Caco-2 (cell line): Measurements from ENCODE around the gene DCST1. TPM values are rescaled to one million over a fixed set of nuclear protein-coding genes. Genes with fewer than 3 reads are reported as not detected.
"Not testable (repeated sequence)": the region's sequence is repeated elsewhere in the genome, so short reads cannot be mapped to it uniquely, and the experiment has no call there.

Experiments
- BruUV-seq: library from RNA; stranded (reverse); fragments of 400-500 nt; replicated peaks from 2 replicates; lab custom pipeline; 2021; lab: Mats Ljungman, UMichigan
- CTCF ChIA-PET: fragments of 300-600 bp; sonication (Branson Sonifier 250); formaldehyde crosslinking; loops from one replicate; lab custom pipeline; 2022; ENCODE audit warnings: antibody characterized with exemption; lab: Charles Lee
- POLR2A ChIA-PET: fragments of 300-600 bp; sonication (Branson Sonifier 250); formaldehyde crosslinking; loops from one replicate; lab custom pipeline; 2022; ENCODE audit warnings: antibody characterized with exemption; lab: Charles Lee
- DNase-seq, 2 experiments: peaks; one replicate each; pipeline versions ENCODE4 v3.0.0 to v3.0.0-alpha.2; 2020 to 2022
- H3K27me3 ChIP-seq: replicated peaks from 2 replicates; pipeline ENCODE4 v1.6.0; 2011; ENCODE audit warnings: low read length; ENCODE audit not compliant: control insufficient read depth, insufficient read depth
- H3K36me3 ChIP-seq: 2 replicates; pipeline ENCODE4 v1.5.1; 2011; ENCODE audit warnings: low read length; ENCODE audit not compliant: control insufficient read depth, insufficient read depth
- H3K4me1 ChIP-seq: fragments of 250-450 bp; sonication (Bioruptor Pico); 2 replicates; pipeline ENCODE4 v1.5.1; 2020; ENCODE audit warnings: mild to moderate bottlenecking
- H3K4me3 ChIP-seq: 2 replicates; pipeline ENCODE4 v1.5.1; 2011; ENCODE audit warnings: low read depth, mild to moderate bottlenecking, control low read depth, low read length
- H3K9me3 ChIP-seq: fragments of 250-450 bp; sonication (Bioruptor Pico); 2 replicates; pipeline ENCODE4 v1.5.1; 2020; ENCODE audit warnings: mild to moderate bottlenecking, moderate library complexity
- H3K27ac Mint-ChIP-seq: one replicate; pipeline ENCODE4 v1.8.0; 2022; ENCODE audit warnings: mixed read lengths; ENCODE audit not compliant: unreplicated experiment
- H3K27me3 Mint-ChIP-seq: one replicate; pipeline ENCODE4 v1.8.0; 2022; ENCODE audit warnings: mixed read lengths; ENCODE audit not compliant: insufficient read depth, unreplicated experiment
- H3K36me3 Mint-ChIP-seq: one replicate; pipeline ENCODE4 v1.8.0; 2022; ENCODE audit warnings: mild to moderate bottlenecking, mixed read lengths; ENCODE audit not compliant: insufficient read depth, unreplicated experiment
- H3K4me1 Mint-ChIP-seq: one replicate; pipeline ENCODE4 v1.8.0; 2022; ENCODE audit warnings: low read depth, mixed read lengths; ENCODE audit not compliant: unreplicated experiment
- H3K4me3 Mint-ChIP-seq: one replicate; pipeline ENCODE4 v1.8.0; 2022; ENCODE audit warnings: mild to moderate bottlenecking, moderate library complexity, mixed read lengths; ENCODE audit not compliant: unreplicated experiment
- H3K9me3 Mint-ChIP-seq: one replicate; pipeline ENCODE4 v1.8.0; 2022; ENCODE audit warnings: mixed read lengths; ENCODE audit not compliant: unreplicated experiment
- CTCF ChIP-seq, 2 experiments: fragments of 200-600 bp in 1 of 2; IDR thresholded peaks; 1 replicate in 1 of 2; 2 replicates in 1 of 2; pipeline versions ENCODE4 v1.5.1 to v1.8.0; 2011 to 2022; ENCODE audit warnings: antibody characterized with exemption in 1 of 2, control low read depth in 1 of 2, inconsistent platforms in 1 of 2, low read depth in 1 of 2, low read length in 1 of 2, mild to moderate bottlenecking in 1 of 2, moderate library complexity in 1 of 2; ENCODE audit not compliant: insufficient read depth in 1 of 2, severe bottlenecking in 1 of 2, unreplicated experiment in 1 of 2
- intact Hi-C: fragments of 100-400 bp; cut with micrococcal nuclease; formaldehyde crosslinking; loops from one replicate; pipeline ENCODE4 v1.10.0; 2022; ENCODE audit not compliant: unreplicated experiment
- total RNA-seq: library from RNA; stranded (reverse); gene quantifications from 2 replicates; pipeline ENCODE4 v1.2.3, GENCODE V29; 2022

DCST1 gene
- total RNA-seq, 1 experiment from 2014 or later = not detected

GRCh38 chr1:154994591-154994990, 39.0 kb upstream of the DCST1 start:
- Mint-ChIP-seq H3K4me3 (no peak overlapping the region), H3K27ac (peak overlapping the region; percentile 48), H3K9me3 (no peaks in the 10 kb centered on the region), H3K36me3 (peaks cover 21% of the 10 kb centered on the region), H3K4me1 (peaks cover 26% of the 10 kb centered on the region), H3K27me3 (no peaks in the 10 kb centered on the region)
- no peaks in the 10 kb centered on the region for H3K9me3 ChIP-seq
- TF ChIP-seq CTCF (IDR thresholded peaks at IDR 0.05; ENCODE audit: insufficient read depth in 1 of 2, low read depth in 1 of 2, low read length in 1 of 2, severe bottlenecking in 1 of 2, unreplicated experiment in 1 of 2) = no peak
- no peak for DNase-seq
- H3K36me3 ChIP-seq = peaks cover 2% of the 10 kb centered on the region; the same call in 1 of the 2 replicates
- no peak overlapping the region for H3K4me3 ChIP-seq
- POLR2A ChIA-PET = interaction anchor here (0.7 to 1.4 kb wide), 3 partner anchors 12 to 33 kb away, joined by 3 to 7 read pairs (median 6); partner anchors contain the start of genes FLAD1 and PYGO2
- 0 out of 2 replicates have a peak, but pooled peaks cover 11% of the 10 kb centered on the region for H3K4me1 ChIP-seq
- H3K27me3 ChIP-seq = no peaks in the 10 kb centered on the region
- intact Hi-C loops = no loop called here
- no TSS peak for BruUV-seq
- CTCF ChIA-PET = interaction anchor here (0.6 to 1.6 kb wide), 6 partner anchors 11 to 1031 kb away, joined by 3 to 8 read pairs (median 6); partner anchors contain the start of genes FLAD1, PBXIP1, PYGO2 and SLC39A1

GRCh38 chr1:154995301-154995983, 38.2 kb upstream of the DCST1 start:
- H3K4me3 ChIP-seq, H3K27me3 ChIP-seq, BruUV-seq, H3K9me3 ChIP-seq, H3K27me3 Mint-ChIP-seq, H3K9me3 Mint-ChIP-seq, H3K4me3 Mint-ChIP-seq, H3K36me3 ChIP-seq, H3K27ac Mint-ChIP-seq: not testable (repeated sequence)
- peak; percentile 28 to 73 for TF ChIP-seq CTCF (IDR thresholded peaks at IDR 0.05; ENCODE audit: insufficient read depth in 1 of 2, low read depth in 1 of 2, low read length in 1 of 2, severe bottlenecking in 1 of 2, unreplicated experiment in 1 of 2)
- peak; percentile 78 to 80 for DNase-seq
- peaks cover 24% of the 10 kb centered on the region for H3K36me3 Mint-ChIP-seq
- H3K4me1 ChIP-seq = 0 out of 2 replicates have a peak, but pooled peaks cover 11% of the 10 kb centered on the region
- ChIA-PET POLR2A (interaction anchor here (0.7 to 1.8 kb wide), 3 partner anchors 12 to 22 kb away, joined by 3 to 5 read pairs (median 4); partner anchors contain the start of gene FLAD1), CTCF (interaction anchor here (0.7 to 1.4 kb wide), 7 partner anchors 12 to 89 kb away, joined by 3 to 9 read pairs (median 6); partner anchors contain the start of genes FLAD1 and SHC1)
- intact Hi-C loops = loop anchor here (1.0 kb wide), 1 partner anchor 34 kb away; the partner anchor contains the start of gene PYGO2
- H3K4me1 Mint-ChIP-seq = peaks cover 26% of the 10 kb centered on the region

GRCh38 chr1:154996966-154997701, 36.5 kb upstream of the DCST1 start:
- peaks cover 1% of the 10 kb centered on the region; the same call in 1 of the 2 replicates for H3K36me3 ChIP-seq
- no peaks in the 10 kb centered on the region for H3K27me3 ChIP-seq
- H3K4me3 ChIP-seq = no peak overlapping the region
- BruUV-seq = no TSS peak
- Mint-ChIP-seq H3K27ac (peak overlapping the region; percentile 62), H3K9me3 (no peaks in the 10 kb centered on the region), H3K4me1 (peaks cover 26% of the 10 kb centered on the region), H3K27me3 (no peaks in the 10 kb centered on the region), H3K4me3 (peak overlapping the region; percentile 96), H3K36me3 (peaks cover 40% of the 10 kb centered on the region)
- ChIA-PET POLR2A (interaction anchor here (0.6 to 1.8 kb wide), 2 partner anchors 14 to 54 kb away, joined by 4 to 9 read pairs; partner anchors contain the start of gene FLAD1), CTCF (interaction anchor here (0.7 to 0.9 kb wide), 2 partner anchors 9 to 25 kb away, joined by 3 read pairs; no protein-coding TSS in a partner anchor)
- no peaks in the 10 kb centered on the region for H3K9me3 ChIP-seq
- 0 out of 2 replicates have a peak, but pooled peaks cover 11% of the 10 kb centered on the region for H3K4me1 ChIP-seq
- DNase-seq = no peak
- no peak for TF ChIP-seq CTCF (IDR thresholded peaks at IDR 0.05; ENCODE audit: insufficient read depth in 1 of 2, low read depth in 1 of 2, low read length in 1 of 2, severe bottlenecking in 1 of 2, unreplicated experiment in 1 of 2)
- intact Hi-C loops = no loop called here
